ENCODE results near the gene TSPAN9.

TSPAN9 gene

DNA sequence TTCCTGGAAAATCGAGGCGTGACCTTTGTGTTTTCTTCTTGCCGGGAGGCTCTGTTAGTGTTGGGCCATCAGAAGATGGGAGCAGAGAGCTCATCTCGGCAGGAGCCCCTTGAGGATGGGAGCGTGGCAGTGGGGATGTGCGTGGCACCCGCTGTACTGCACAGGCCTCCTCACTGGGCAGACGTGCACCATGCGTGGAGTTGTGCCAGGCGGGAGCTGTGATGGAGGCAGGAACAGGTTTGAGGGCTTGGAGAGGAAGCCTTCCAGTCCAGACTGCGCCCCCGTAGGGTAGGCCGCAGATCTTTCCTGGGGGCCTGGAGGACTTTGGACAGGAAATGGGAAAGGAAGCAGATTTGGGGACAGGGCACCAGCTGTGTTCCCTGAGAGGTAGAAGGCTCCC lies 197.5 kb downstream of the TSPAN9 start:
- DNase-seq (ENCODE audit: low read depth in 2 of 2), result no peak

DNA sequence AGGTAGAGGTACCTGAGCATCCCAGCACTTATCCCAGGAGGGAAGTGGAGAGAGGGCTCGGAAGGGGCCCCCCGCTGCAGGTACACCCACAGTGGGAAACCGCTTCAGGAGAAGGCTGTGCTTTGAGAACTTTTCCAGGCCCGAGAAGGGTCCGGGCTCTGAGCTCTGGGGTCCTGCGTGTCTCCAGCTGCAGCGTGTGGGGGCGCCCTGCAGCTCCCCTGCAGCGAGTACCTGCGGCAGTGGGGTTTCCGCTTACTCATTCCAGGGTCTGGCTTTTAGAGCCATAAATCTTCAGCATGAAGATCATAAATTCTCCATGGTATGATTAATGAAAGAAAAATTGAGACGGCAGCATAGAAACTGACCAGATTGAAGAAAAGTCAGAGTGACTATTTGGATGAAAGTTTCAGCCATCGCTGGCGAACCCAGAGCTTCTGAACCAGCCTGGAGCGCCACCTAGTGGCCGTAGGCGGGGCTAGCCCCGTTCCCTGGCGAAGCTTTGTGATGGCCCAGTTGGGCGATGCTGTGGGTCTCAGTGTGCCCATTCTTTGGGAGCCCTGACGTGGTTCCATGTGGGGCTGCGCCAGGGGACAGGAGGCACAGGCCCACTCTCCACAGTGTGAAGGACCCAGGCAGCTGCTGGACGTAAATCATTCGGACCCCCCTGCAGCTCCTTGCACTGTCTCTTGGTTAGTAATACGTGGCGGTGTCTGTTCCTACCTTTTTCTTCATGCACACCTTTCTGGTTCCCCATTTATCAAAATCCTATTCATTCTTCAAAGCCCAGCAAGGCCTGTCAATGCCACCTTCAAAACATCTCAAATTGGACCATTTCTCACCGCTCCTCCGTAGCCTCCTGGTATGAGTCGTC lies 198.2 kb downstream of the TSPAN9 start:
- peak; percentile 55 to 69 for DNase-seq (ENCODE audit: low read depth in 2 of 2)

DNA sequence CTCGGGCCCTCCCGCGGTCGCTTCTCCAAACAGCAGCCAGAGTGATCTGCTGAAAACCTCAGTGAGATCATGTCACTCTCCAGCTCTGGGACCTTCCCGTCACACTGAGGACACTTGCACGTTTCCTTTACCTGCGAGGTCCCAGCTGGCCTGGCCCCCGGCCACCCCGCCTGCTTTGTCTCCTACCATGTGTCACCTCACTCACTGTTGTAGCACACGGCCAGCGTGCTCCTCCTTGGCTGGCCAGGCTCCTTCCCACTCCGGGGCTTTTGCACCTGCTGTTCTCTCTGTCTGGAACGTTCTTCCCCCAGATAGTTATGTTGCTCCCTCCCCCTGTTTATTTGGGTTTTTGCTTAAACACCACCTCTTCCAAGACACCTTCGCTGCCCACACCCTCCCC lies 199.0 kb downstream of the TSPAN9 start:
- DNase-seq (ENCODE audit: low read depth in 2 of 2), result no peak

DNA sequence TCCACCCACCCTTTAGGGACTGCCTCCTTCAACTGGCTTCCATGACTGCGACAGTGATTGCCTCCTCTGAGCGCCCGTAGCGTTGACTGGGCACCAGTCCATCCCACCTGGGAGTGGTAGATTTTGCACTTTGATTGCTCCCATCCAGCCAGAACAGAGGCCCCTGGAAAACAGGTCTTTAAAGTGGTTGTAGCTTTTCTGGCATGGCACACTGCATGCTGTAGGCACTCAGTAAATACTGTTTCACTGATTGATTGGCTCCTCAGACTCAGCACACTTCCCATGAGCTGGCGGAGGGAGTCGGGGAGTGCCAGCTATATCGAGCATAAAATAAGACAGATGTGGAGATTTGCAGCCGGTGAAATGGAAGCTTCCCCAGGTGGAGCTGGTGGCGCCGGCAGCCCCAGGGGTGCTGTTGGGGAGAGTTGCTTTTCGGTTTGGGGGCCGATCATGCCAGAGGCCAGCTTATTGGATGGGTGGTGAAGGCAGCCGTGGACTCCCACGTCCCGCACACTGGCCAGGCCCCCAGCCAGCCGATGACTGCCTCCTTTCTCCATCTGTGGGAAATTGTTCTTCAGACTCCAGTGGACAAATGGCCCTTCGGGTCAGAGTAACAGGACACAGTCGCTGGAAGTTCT lies 200.2 kb downstream of the TSPAN9 start:
- no peak for DNase-seq (ENCODE audit: low read depth in 2 of 2)

DNA sequence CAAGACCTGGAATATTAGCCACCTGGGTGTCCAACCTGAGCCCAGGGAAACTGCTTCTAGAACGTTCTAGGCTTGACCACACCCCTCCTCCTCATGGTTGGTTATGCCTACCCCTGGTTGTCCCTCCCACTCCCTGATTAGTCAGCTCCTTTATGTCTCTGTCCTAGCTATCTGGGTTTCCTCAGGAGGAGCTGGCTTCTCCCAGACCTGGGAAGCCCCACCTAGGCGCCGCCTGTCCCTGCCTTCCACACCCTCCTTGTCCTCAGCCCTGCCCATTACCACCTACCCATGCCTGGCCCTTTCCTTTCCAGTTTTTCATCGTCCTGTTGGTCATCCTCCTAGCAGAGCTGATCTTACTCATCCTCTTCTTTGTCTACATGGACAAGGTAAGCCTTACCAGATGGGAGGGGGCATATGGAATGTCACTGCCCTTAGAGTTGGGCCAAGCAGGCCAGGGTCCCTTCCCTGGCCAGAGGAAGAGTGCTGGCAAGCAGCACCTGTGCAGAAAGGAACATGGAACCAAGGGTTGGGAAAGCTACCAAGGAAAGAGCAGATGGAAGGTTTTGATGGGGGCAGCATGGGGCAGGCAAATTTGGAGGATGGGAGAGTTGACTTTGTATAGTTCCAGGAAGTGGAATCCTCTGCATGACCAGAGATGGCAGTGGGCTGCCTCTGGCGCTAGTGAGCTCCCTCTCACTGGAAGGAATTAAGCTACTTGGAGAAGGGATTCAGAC lies 201.7 kb downstream of the TSPAN9 start:
- no peak for DNase-seq (ENCODE audit: low read depth in 2 of 2)

DNA sequence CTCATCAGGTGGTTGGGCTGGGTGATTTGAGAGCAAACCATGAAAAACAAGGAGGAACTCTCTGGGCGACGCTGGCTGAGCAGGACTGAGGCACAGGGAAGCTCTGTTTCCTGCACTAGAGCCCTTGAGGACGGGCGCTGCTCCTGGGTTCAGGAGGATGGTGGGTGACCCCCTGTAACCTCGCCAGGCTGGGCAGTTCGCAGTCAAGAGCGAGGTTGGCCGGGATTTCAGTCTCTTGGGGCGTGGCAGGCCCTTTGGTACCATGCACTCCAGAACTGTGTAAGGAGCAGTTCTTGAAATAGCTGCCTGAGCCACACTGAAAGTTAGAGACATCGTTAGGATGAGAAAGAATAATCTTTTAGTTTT lies 202.2 kb downstream of the TSPAN9 start:
- DNase-seq (ENCODE audit: low read depth in 2 of 2), result no peak

DNA sequence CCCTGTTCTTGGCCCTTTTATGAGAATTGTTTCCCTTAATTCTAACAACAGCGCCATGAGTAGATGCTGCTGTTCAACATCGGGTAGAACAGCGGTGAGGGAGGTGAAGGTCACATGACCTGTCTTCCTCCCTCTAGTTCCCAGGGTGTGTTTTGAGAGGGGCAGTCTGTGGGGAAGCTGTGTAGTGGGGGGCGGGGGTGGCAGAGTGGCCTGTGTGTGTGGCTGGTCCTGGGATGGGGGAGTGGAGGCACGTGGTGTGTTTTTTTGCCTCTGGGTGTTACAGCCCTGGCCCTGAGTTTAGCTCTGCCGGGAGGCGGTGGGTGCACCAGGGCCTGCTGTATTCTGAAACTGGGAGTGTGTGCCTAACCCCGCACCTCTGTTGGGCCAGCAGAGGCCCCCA lies 202.7 kb downstream of the TSPAN9 start:
- no peak for DNase-seq (ENCODE audit: low read depth in 2 of 2)

DNA sequence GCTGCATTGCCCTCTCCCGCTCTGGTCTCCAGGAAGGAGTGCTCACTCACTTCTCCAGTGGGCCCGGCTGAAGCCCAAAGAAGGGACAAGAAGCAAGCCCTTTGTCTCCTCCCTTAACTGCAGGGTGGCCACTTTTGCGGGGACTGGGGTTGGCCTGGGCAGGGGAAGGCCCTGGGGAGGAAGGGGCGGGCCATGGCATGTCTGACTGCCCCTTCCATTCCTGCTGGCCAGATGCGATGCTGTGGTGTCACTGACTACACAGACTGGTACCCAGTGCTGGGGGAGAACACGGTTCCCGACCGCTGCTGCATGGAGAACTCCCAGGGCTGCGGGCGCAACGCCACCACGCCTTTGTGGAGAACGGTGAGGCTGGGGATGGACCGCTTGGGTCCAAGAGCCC lies 203.8 kb downstream of the TSPAN9 start:
- no peak for DNase-seq (ENCODE audit: low read depth in 2 of 2)

DNA sequence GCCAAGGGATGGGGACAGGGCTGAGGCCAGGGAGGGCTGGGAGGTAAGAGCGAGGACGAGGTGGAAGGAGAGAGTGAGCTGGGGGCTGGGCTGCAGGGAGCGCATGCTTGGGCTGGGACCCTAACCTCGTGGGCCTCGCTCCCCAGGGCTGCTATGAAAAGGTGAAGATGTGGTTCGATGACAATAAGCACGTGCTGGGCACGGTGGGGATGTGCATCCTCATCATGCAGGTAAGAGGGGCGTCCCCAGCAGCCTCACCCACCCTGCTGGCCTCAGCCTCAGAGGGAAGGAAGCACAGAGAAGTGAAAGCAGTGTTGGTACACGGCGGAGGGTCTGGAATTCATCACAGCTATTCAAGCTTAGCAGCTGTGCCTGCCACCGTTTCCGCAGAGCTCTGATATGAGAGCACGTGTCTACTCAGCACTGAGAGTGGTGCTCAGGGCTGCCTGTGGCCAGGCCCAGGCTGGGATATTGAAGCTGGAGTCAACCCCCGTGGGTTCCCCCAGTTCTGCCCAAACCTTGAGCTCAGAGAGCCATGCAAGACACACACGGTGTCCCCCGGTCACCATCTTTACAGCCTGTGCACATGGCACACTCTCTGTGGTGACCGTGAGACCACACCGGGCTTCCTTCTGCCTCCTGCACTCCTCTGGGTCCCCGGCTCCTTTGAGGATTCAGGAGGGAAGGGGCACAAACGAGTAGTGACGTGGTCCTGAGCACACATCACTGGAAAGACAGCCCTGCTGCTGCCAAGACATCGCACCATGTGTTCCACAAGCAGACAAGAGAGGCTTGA lies 204.6 kb downstream of the TSPAN9 start:
- no peak for DNase-seq (ENCODE audit: low read depth in 2 of 2)

DNA sequence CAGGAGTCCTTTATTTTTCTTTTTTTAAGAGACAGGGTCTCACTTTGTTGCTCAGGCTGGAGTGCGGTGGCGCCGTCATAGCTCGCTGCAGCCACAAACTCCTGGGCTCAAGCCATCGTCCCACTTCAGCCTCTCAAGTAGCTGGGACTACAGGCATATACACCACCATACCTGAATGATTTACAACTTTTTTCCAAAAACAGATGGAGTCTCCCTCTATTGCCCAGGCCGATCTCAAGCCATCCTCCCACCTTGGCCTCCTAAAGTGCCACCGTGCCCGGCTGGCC lies 205.1 kb downstream of the TSPAN9 start:
- no peak for DNase-seq (ENCODE audit: low read depth in 2 of 2)

DNA sequence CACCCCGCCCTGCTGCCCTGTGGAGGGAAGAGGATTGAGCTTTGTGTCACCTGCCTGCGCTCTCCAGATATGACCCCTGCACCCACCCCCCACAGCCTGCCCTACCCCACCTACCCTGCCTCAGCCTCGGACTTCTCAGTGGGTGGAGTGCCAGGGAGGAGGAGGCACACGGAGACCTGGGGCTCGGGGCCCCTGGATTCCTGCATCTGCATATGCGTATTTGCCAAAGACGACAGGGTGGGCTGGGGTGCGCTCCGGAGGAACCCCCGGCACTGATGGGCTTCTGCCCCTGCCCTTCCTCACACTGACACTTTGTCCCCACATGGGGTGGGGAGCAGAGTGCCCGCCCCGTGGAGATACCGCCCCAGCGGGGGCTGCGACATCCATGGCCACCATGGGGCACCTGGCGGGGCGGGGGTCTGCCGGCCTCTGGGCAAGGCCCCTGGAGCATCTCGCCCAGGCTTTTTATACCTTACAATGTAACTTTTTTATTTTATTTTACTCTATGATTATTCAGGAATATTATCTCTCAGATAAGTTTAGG lies 206.0 kb downstream of the TSPAN9 start:
- no peak for DNase-seq (ENCODE audit: low read depth in 2 of 2)

DNA sequence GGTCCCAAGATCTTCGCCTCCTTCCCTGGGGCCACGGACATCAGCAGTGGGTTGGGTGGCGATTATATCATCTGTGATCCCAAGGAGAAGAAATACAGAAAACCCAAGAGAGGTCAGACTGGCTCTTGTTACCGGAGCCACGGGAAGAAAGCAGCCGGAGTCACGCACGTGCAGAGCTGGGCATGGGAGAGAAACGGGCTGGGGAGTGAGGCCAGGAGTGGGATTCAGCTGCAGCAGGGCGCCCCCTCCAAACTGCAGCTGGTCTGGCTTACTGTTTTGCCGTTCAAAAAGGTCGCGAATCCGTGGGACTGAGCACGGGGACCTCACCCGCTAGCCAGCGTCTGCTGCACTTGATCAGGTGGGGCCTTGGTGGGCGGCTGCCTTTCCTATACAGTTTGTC lies 207.2 kb downstream of the TSPAN9 start:
- DNase-seq (ENCODE audit: low read depth in 2 of 2), result no peak

DNA sequence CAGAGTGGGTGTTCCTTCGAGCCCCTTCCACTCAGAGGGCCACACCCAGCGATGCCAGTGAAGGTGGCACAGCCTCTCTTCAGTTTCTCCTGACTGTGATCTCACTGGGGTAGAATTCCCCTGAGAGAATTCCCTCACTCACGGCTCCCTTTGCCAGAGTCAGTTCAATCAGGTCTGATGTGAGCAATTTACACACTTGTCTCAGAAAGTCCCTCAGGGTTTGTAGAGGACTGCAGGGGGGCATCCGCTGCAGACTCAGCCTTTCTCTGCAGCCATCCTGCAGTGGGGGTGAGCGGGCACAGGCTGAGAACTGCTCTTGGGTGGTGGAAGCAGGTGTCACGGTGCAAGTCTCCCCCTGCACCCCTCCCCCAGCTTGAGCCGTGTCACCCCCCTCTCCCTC lies 208.4 kb downstream of the TSPAN9 start:
- DNase-seq (ENCODE audit: low read depth in 2 of 2), result no peak

DNA sequence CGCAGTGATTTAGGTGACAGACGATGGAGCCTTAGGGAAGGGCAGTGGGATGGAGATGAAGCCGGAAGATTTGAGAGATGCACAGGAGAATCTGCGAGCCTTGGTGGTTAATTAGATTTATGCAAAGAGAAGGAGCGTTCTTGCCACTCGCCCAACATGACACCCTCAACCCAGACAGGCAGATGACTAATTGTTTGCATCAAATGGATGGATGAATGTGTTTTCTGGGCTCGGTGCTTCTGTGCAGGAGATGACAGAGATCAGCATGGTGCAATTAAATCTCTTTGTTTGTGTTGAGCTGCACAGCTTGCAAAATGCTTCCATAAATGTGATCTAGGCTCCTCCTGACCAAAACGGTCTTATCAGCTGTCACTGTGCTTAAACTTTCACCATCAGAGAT lies 211.5 kb downstream of the TSPAN9 start:
- DNase-seq (ENCODE audit: low read depth in 2 of 2), result no peak

DNA sequence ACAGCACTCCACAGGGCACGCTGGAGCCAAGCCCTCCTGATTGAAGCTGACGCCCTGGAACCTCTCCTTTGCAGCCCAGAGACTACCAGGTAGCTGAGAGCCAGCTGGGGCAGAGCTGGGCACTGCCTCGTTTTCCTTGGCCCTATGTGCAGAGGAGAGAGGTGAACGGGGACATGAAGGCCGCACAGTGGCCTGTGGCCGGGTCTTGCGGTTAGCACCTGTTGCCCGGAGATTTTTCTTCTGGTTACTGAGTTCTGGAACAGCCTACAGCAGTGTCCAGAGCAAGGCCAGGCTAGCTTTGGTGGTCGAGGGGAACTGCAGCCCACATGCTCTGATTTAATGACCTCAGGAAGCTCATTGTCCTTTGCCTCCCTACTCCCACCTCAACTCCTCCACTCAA lies 212.5 kb downstream of the TSPAN9 start:
- no peak for DNase-seq (ENCODE audit: low read depth in 2 of 2)

DNA sequence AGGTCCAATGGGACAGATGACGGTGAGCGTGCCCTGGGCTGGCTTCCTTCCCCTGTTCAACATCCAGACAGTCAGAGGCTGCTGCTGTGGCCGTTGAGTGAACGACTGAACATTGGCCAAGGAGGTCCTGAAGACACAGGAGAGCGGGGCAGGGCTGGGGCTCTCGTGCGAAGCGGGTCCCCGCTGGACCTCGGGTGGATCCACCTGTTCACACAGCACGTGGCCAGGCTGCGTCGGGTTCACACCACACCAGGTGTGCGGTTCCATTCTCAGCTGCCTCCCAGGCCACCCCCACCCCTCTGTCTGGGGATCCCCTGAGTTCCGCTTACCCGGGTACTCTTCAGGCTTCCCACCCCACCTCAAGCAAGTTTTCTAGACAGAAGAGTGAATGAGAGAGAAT lies 214.8 kb downstream of the TSPAN9 start:
- no peak for DNase-seq (ENCODE audit: low read depth in 2 of 2)

DNA sequence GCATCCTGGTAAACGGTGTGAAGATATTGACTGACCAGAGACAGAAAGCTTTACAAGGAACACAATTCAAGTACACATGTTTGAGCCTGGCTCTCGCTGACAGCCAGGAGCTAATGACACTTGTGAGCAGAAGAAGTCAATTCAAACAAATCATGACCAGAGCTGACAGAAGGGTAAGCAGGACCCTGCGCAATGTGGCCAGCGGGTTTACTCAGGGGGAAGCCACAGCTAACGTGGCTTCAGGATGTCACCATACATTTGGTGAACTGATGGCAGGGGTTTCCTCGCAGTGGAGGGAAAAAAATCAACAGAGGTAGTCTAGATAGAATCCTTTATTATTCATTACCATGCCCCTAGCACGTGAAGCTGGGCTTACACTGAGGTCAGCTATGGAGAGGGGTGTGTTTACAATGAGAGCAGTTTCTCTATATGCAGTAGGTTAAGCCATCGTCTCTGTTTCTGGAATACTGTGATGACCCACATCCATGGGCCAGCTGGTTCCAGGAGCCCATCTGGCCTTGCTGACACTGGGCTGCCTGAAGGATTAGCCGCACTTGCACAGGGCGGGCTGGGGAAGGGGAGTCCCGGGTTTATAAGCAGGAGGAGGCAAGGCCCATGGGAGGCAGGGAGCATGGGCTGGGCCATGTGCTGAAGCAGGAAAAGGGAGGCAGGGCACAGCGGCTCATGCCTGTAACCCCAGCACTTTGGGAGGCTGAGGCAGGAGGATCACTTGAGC lies 215.7 kb downstream of the TSPAN9 start:
- DNase-seq (ENCODE audit: low read depth in 2 of 2), result no peak

DNA sequence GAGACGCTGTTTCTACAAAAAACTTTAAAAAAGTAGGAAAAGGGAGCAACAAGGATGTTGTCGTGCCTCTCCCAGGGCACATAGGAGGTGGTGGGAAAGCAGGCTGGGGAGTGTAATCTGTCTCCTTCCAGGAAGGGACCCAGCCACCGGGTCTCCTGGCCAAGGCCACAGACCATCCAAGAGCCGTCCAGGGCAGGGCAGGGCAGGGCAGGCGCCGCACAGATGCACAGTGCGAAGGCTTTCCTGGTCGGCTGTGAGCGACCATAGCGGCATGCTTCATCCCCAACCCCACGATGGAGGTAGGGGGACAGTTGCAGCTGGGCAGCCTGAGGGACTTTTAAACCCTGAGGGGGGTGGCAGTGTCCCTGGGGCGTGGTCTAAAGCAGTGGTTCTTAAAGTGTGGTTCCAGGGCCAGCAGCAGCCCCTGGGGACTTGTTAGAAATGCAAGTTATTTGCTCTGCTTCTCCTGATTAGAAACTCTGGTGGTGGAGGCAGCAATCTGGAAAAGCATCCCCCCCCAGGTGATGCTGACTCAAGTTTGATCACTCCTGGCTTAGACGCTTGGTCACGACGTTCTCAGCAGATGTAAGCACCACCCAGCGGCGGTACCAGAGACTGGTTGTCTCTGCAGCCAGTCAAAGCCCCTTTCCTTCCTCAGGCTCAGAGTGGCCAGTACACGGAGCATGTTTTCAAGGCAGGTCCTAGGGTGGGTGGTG lies 216.4 kb downstream of the TSPAN9 start:
- no peak for DNase-seq (ENCODE audit: low read depth in 2 of 2)

DNA sequence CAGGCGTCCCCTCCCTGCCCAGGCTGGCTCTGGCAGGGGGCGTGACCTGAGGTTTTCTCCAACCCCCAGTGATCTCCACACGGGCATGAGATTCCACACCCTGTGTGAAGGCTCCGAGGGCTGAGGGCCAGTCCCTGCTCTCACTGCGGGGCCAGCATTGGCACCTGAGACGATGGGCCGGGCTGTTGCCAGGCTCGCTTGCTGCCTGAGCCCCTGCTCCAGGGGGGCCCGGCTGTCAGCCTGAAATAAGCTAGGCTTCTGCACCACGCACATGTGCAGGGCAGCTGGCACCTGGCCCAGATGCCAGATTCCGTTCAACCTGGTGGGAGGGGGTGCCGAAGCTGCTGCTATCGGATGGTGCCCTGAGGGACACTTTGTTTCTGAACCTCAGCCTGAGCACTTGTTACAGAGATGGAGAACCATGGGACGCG lies 217.3 kb downstream of the TSPAN9 start:
- no peak for DNase-seq (ENCODE audit: low read depth in 2 of 2)

DNA sequence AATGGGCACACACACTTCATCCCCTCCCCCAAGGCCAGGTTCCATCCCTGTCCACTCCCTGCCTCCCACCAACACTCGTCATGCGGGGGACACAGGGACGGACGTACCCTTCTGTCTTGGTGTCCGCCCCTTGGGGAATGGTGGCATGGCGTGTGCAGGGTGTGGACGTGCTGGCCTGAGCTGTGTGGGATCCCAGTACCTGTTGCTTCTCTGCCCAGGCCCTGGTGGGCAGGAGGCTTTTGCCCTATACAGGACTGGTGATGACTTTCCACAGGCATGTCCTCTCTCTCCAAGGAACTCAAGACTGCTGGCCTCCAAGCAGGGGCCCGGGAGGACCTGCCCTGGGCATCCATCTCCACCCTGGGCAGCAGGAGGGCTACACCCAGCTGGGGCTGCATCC lies 218.0 kb downstream of the TSPAN9 start:
- no peak for DNase-seq (ENCODE audit: low read depth in 2 of 2)

Data from stimulated activated CD4-positive, alpha-beta T cell treated with anti-CD3 and anti-CD28 coated beads, Interleukin-1b, Interleukin-23, amount 100 ng/mL, for 4 hours (primary cell).